WTC11 (cell line): ENCODE measurements around the gene ACACA. TPM values are rescaled to one million over a fixed set of nuclear protein-coding genes. Genes with fewer than 3 reads are reported as not detected.

Source experiments
- ATAC-seq: fragments of 200-7000 bp; cut with Tn5 transposase; 2 replicates; pipeline ENCODE4 v1.10.0; 2021; ENCODE audit warnings: mild to moderate bottlenecking, moderate library complexity
- CTCF ChIA-PET: fragments of 300-600 bp; sonication (Branson Sonifier 250); formaldehyde crosslinking; loops from one replicate; lab custom pipeline; 2021; ENCODE audit warnings: antibody characterized with exemption; lab: Charles Lee
- POLR2A ChIA-PET: fragments of 350-600 bp; sonication (Branson Sonifier 250); formaldehyde crosslinking; loops from one replicate; lab custom pipeline; 2021; ENCODE audit warnings: antibody characterized with exemption; lab: Charles Lee
- DNase-seq: peaks from one replicate; pipeline ENCODE4 v3.0.0; 2021; ENCODE audit warnings: low spot score
- H3K27ac Mint-ChIP-seq: 2 replicates; pipeline ENCODE4 v1.8.0; 2021; ENCODE audit warnings: mixed read lengths
- H3K27me3 Mint-ChIP-seq: 2 replicates; pipeline ENCODE4 v1.8.0; 2021; ENCODE audit warnings: low read depth, mild to moderate bottlenecking, moderate library complexity, mixed read lengths
- H3K36me3 Mint-ChIP-seq: 2 replicates; pipeline ENCODE4 v1.8.0; 2021; ENCODE audit warnings: mixed read lengths
- H3K4me1 Mint-ChIP-seq: 2 replicates; pipeline ENCODE4 v1.8.0; 2022; ENCODE audit warnings: mixed read lengths
- H3K4me3 Mint-ChIP-seq: 2 replicates; pipeline ENCODE4 v1.8.0; 2021; ENCODE audit warnings: mild to moderate bottlenecking, moderate library complexity, mixed read lengths
- H3K9me3 Mint-ChIP-seq: 2 replicates; pipeline ENCODE4 v1.8.0; 2021; ENCODE audit warnings: mixed read lengths
- ATF1 ChIP-seq: sonication (generic); formaldehyde crosslinking; IDR thresholded peaks from 2 replicates; pipeline ENCODE4 v1.8.1; 2023; ENCODE audit warnings: mild to moderate bottlenecking, moderate library complexity, missing genetic modification reagents
- CBFB ChIP-seq: sonication (generic); formaldehyde crosslinking; IDR thresholded peaks from 2 replicates; pipeline ENCODE4 v1.8.1; 2022; ENCODE audit warnings: mild to moderate bottlenecking, low read depth, missing genetic modification reagents
- CDX4 ChIP-seq: fragments of 250-450 bp; sonication (Bioruptor Pico); IDR thresholded peaks from 2 replicates; pipeline ENCODE4 v1.9.0; 2021; ENCODE audit warnings: moderate library complexity, mild to moderate bottlenecking, inconsistent platforms, borderline replicate concordance
- CREM ChIP-seq: sonication (generic); formaldehyde crosslinking; IDR thresholded peaks from 2 replicates; pipeline ENCODE4 v1.8.1; 2022; ENCODE audit warnings: mild to moderate bottlenecking, missing genetic modification reagents, moderate library complexity
- E2F5 ChIP-seq: sonication (generic); formaldehyde crosslinking; IDR thresholded peaks from 2 replicates; pipeline ENCODE4 v1.8.1; 2022; ENCODE audit warnings: mild to moderate bottlenecking, moderate library complexity, missing genetic modification reagents
- ELF4 ChIP-seq: sonication (generic); formaldehyde crosslinking; IDR thresholded peaks from 2 replicates; pipeline ENCODE4 v1.8.1; 2022; ENCODE audit warnings: low read depth, mild to moderate bottlenecking, moderate library complexity, missing genetic modification reagents
- FOXP4 ChIP-seq: sonication (generic); formaldehyde crosslinking; IDR thresholded peaks from 2 replicates; pipeline ENCODE4 v1.8.0; 2022; ENCODE audit warnings: mild to moderate bottlenecking, missing genetic modification reagents
- GTF2I ChIP-seq: fragments of 250-450 bp; sonication (Bioruptor Pico); conservative IDR thresholded peaks from 2 replicates; pipeline ENCODE4 v1.4.0; 2021; ENCODE audit warnings: mild to moderate bottlenecking
- JAZF1 ChIP-seq: fragments of 250-450 bp; sonication (Bioruptor Pico); IDR thresholded peaks from 2 replicates; pipeline ENCODE4 v1.9.0; 2021; ENCODE audit warnings: moderate library complexity, mild to moderate bottlenecking, inconsistent platforms
- NFATC4 ChIP-seq: fragments of 250-450 bp; sonication (Bioruptor Pico); IDR thresholded peaks from 2 replicates; pipeline ENCODE4 v1.9.0; 2021; ENCODE audit warnings: mild to moderate bottlenecking
- NFYB ChIP-seq: sonication (generic); formaldehyde crosslinking; conservative IDR thresholded peaks from 2 replicates; pipeline ENCODE4 v1.8.0; 2022; ENCODE audit warnings: low read depth, missing genetic modification reagents
- NR1H2 ChIP-seq: sonication (generic); formaldehyde crosslinking; IDR thresholded peaks from 2 replicates; pipeline ENCODE4 v1.9.0; 2021; ENCODE audit warnings: mild to moderate bottlenecking, moderate library complexity, missing genetic modification reagents
- TEAD4 ChIP-seq: sonication (generic); formaldehyde crosslinking; IDR thresholded peaks from 2 replicates; pipeline ENCODE4 v1.8.0; 2022; ENCODE audit warnings: mild to moderate bottlenecking, missing genetic modification reagents
- TP53 ChIP-seq: sonication (generic); formaldehyde crosslinking; IDR thresholded peaks from 2 replicates; pipeline ENCODE4 v1.8.1; 2023; ENCODE audit warnings: mild to moderate bottlenecking, missing genetic modification reagents
- USF1 ChIP-seq: sonication (generic); formaldehyde crosslinking; IDR thresholded peaks from 2 replicates; pipeline ENCODE4 v1.8.0; 2022; ENCODE audit warnings: mild to moderate bottlenecking, missing genetic modification reagents
- ZNF138 ChIP-seq: sonication (generic); formaldehyde crosslinking; conservative IDR thresholded peaks from 2 replicates; pipeline ENCODE4 v1.8.1; 2022; ENCODE audit warnings: mild to moderate bottlenecking, moderate library complexity, missing genetic modification reagents
- ZNF317 ChIP-seq: sonication (generic); formaldehyde crosslinking; IDR thresholded peaks from 2 replicates; pipeline ENCODE4 v1.8.1; 2023; ENCODE audit warnings: low read depth, mild to moderate bottlenecking, moderate library complexity, missing genetic modification reagents, borderline replicate concordance
- ZNF532 ChIP-seq: fragments of 250-450 bp; sonication (Bioruptor Pico); IDR thresholded peaks from 2 replicates; pipeline ENCODE4 v1.9.0; 2021; ENCODE audit warnings: mild to moderate bottlenecking, borderline replicate concordance
- total RNA-seq: library from RNA; stranded (reverse); gene quantifications from 3 replicates; pipeline ENCODE4 v1.2.3, GENCODE V29; 2021
- TF ChIP-seq, protein P1 (sequence below): sonication (generic); formaldehyde crosslinking; IDR thresholded peaks from 2 replicates; pipeline ENCODE4 v1.8.0; 2022; ENCODE audit warnings: mild to moderate bottlenecking, missing genetic modification reagents
- TF ChIP-seq, protein P2 (sequence below): fragments of 200-600 bp; IDR thresholded peaks from 2 replicates; pipeline ENCODE4 v1.8.0; 2022; ENCODE audit warnings: antibody characterized with exemption
- TF ChIP-seq, protein P3 (sequence below): sonication (generic); formaldehyde crosslinking; IDR thresholded peaks from 2 replicates; pipeline ENCODE4 v1.8.0; 2023; ENCODE audit warnings: missing genetic modification reagents
- TF ChIP-seq, protein P4 (sequence below): sonication (generic); formaldehyde crosslinking; IDR thresholded peaks from 2 replicates; pipeline ENCODE4 v1.8.1; 2023; ENCODE audit warnings: mild to moderate bottlenecking, missing genetic modification reagents, moderate library complexity

The ACACA gene
- total RNA-seq, 1 experiment from 2014 or later: 167 TPM

DNA sequence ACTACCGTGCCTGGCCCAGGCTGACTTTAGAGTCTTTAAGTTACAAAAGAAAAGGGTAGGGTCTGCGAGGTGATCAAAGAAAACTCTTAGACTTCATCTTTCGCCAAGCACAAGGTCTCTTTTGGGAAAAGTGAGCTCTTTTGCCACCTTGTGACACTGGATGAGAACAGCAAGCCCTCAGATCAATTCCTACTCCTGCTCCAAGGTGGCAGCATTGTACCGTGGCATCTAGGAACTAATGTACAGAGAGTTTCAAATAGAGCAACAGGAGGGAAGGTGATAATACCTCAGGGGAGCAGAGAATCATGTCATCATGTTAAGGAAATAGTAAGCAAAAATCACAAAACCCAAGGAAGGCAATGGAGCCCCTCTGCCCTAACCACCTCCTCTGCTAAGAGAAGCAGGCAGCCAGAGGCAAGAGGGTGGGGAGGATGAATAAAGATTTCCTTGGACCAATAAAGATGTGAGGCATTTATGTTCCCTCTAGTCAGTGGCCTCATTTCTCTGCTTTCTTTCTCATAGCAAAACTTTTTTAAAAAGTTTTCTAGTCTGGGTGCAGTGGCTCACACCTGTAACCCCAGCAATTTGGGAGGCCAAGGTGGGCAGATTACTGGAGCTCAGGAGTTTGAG, 33.0 kb downstream of the ACACA start:
- TF ChIP-seq NFATC4 (CRISPR knock-in tag) (no peak), ATF1 (no peak), GTF2I (no peak), CREM (CRISPR knock-in tag) (no peak), USF1 (CRISPR knock-in tag) (no peak)
- TF ChIP-seq, protein P1, sequence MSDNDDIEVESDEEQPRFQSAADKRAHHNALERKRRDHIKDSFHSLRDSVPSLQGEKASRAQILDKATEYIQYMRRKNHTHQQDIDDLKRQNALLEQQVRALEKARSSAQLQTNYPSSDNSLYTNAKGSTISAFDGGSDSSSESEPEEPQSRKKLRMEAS (CRISPR knock-in tag): peak; percentile 40; the same call in 1 of the 2 replicates
- TF ChIP-seq, protein P2, sequence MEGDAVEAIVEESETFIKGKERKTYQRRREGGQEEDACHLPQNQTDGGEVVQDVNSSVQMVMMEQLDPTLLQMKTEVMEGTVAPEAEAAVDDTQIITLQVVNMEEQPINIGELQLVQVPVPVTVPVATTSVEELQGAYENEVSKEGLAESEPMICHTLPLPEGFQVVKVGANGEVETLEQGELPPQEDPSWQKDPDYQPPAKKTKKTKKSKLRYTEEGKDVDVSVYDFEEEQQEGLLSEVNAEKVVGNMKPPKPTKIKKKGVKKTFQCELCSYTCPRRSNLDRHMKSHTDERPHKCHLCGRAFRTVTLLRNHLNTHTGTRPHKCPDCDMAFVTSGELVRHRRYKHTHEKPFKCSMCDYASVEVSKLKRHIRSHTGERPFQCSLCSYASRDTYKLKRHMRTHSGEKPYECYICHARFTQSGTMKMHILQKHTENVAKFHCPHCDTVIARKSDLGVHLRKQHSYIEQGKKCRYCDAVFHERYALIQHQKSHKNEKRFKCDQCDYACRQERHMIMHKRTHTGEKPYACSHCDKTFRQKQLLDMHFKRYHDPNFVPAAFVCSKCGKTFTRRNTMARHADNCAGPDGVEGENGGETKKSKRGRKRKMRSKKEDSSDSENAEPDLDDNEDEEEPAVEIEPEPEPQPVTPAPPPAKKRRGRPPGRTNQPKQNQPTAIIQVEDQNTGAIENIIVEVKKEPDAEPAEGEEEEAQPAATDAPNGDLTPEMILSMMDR: peak; percentile 71
- H3K27ac Mint-ChIP-seq: 0 out of 2 replicates have a peak overlapping the region, but pooled peaks have one; percentile 2
- H3K36me3 Mint-ChIP-seq: no peaks in the 10 kb centered on the region
- ATAC-seq: peak; percentile 98
- 0 out of 2 replicates have a peak, but pooled peaks cover 3% of the 10 kb centered on the region for H3K4me1 Mint-ChIP-seq
- H3K27me3 Mint-ChIP-seq: no peaks in the 10 kb centered on the region
- ChIA-PET POLR2A (interaction anchor here (0.5 to 1.3 kb wide), 3 partner anchors 15 to 356 kb away, joined by 4 to 6 read pairs (median 5); no protein-coding TSS in a partner anchor), CTCF (interaction anchor here (0.5 to 2.4 kb wide), 73 partner anchors 8 to 771 kb away, joined by 3 to 68 read pairs (median 4); partner anchors contain the start of gene LHX1)
- no peak overlapping the region for H3K4me3 Mint-ChIP-seq
- no peaks in the 10 kb centered on the region for H3K9me3 Mint-ChIP-seq
- DNase-seq: peak; percentile 74

DNA sequence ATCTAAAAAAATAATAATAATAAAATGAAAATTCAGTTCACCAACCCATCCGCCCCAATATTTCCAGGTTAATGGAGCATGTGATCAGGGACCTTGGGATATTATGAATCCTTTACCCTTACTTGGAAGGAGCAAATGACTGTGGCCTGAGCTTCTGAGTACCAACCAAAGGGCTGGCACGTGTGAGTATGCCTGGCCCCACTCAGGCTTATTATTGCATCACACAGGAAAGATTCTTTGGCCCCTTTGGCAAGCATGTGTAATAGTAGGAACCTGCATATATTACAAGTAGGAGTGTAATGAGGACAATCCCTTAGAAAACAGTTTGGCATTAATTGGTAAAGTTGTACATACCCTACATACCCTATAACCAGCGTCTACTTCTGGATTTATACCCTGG, 38.1 kb downstream of the ACACA start:
- no peak overlapping the region for H3K4me3 Mint-ChIP-seq
- H3K9me3 Mint-ChIP-seq: no peaks in the 10 kb centered on the region
- CTCF ChIA-PET: no interaction called here
- no peak overlapping the region for H3K27ac Mint-ChIP-seq
- 0 out of 2 replicates have a peak, but pooled peaks cover 3% of the 10 kb centered on the region for H3K4me1 Mint-ChIP-seq
- no peaks in the 10 kb centered on the region for H3K36me3 Mint-ChIP-seq
- ATAC-seq: no peak
- H3K27me3 Mint-ChIP-seq: no peaks in the 10 kb centered on the region
- DNase-seq: no peak
- POLR2A ChIA-PET: no interaction called here
- TF ChIP-seq ELF4: no peak
- TF ChIP-seq, protein P3, sequence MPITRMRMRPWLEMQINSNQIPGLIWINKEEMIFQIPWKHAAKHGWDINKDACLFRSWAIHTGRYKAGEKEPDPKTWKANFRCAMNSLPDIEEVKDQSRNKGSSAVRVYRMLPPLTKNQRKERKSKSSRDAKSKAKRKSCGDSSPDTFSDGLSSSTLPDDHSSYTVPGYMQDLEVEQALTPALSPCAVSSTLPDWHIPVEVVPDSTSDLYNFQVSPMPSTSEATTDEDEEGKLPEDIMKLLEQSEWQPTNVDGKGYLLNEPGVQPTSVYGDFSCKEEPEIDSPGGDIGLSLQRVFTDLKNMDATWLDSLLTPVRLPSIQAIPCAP: no peak
- TF ChIP-seq CDX4: no peak
- no peak for TF ChIP-seq ZNF138 (CRISPR knock-in tag)
- no peak for TF ChIP-seq FOXP4 (CRISPR knock-in tag)
- TF ChIP-seq CBFB (CRISPR knock-in tag): no peak
- TF ChIP-seq TP53 (CRISPR knock-in tag): no peak
- no peak for TF ChIP-seq TEAD4
- no peak for TF ChIP-seq JAZF1
- TF ChIP-seq, protein P4, sequence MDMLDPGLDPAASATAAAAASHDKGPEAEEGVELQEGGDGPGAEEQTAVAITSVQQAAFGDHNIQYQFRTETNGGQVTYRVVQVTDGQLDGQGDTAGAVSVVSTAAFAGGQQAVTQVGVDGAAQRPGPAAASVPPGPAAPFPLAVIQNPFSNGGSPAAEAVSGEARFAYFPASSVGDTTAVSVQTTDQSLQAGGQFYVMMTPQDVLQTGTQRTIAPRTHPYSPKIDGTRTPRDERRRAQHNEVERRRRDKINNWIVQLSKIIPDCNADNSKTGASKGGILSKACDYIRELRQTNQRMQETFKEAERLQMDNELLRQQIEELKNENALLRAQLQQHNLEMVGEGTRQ (CRISPR knock-in tag): no peak
- no peak for TF ChIP-seq ZNF317
- TF ChIP-seq NFYB (CRISPR knock-in tag): no peak
- TF ChIP-seq NR1H2 (CRISPR knock-in tag): no peak
- no peak for TF ChIP-seq ZNF532 (CRISPR knock-in tag)
- TF ChIP-seq E2F5: no peak
